Thyroid gland (tissue), 4 donors: Measurements from ENCODE around the gene AKAP10. TPM values are rescaled to one million over a fixed set of nuclear protein-coding genes. Genes with fewer than 3 reads are reported as not detected.

Experiments
- DNase-seq, 2 donors: peaks; one replicate each; pipeline ENCODE4 v3.0.0-alpha.2; 2019
- H3K27ac ChIP-seq, 3 donors: fragments of 200-600 bp; sonication (generic); 1 replicate in 2 of 3; 2 replicates in 1 of 3; pipeline ENCODE4 v1.5.1; 2016 to 2019; ENCODE audit warnings: mild to moderate bottlenecking in 1 of 3, moderate library complexity in 1 of 3
- H3K27me3 ChIP-seq: fragments of 200-600 bp; sonication (generic); one replicate; pipeline ENCODE4 v1.5.1; 2019
- H3K36me3 ChIP-seq, 2 donors: fragments of 200-600 bp; sonication (generic); one replicate each; pipeline ENCODE4 v1.5.1; 2016 to 2019
- H3K4me1 ChIP-seq, 2 donors: fragments of 200-600 bp; sonication (generic); one replicate each; pipeline ENCODE4 v1.5.1; 2017 to 2019
- H3K4me3 ChIP-seq, 3 donors: fragments of 200-600 bp; sonication (generic); replicated peaks in 1 of 3; 1 replicate in 2 of 3; 2 replicates in 1 of 3; pipeline ENCODE4 v1.5.1; 2016; ENCODE audit warnings: mild to moderate bottlenecking in 1 of 3
- H3K9me3 ChIP-seq: fragments of 200-600 bp; sonication (generic); one replicate; pipeline ENCODE4 v1.5.1; 2017
- CTCF ChIP-seq, 6 experiments: fragments of 200-600 bp in 3 of 6; fragments of 450-650 bp in 3 of 6; sonication (generic) in 3 of 6; IDR thresholded peaks; one replicate each; pipeline ENCODE4 v1.5.1; 2016 to 2019; ENCODE audit warnings: antibody characterized with exemption in 6 of 6, mild to moderate bottlenecking in 2 of 6, inconsistent platforms in 1 of 6, moderate library complexity in 1 of 6
- WGBS, 2 donors: methylation state at CpG; one replicate each; pipeline ENCODE4 v1.1.5; 2017; 5-methylcytosine and 5-hydroxymethylcytosine counted together
- intact Hi-C: fragments of 100-400 bp; cut with DNase I; formaldehyde crosslinking; loops from one replicate; pipeline ENCODE4 v1.15.1; 2023
- small RNA-seq: library from RNA; depleted of rRNA; stranded (forward); fragments of <200 nt; gene quantifications from one replicate; pipeline ENCODE3, GENCODE V24; 2016
- total RNA-seq, 4 donors: library from RNA; depleted of rRNA; stranded (reverse); fragments of >200 nt; gene quantifications; one replicate each; pipeline ENCODE4 v1.2.3, GENCODE V29; 2016

AKAP10 gene
- total RNA-seq, 4 donors from 2014 or later: 34.6 to 65.0 (median 42.0) TPM

DNA sequence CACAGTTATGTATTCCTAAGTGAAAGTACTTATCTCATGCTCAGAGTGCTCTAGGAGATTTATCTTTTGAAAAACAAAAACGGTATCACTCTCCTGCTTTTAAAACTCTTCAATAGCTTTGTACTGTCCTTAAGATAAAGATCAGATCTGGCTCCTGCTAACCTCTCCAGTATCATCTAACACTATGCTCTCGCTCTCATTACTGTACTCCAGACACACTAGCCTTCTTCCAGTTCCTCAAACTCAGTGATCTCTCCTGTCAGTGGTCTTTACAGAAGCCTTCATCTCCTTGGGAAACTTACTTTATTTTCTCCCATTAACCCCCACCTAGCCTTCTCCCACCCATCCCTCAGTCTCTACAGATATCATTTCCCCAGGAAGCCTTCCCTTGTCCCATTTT, 120.0 kb downstream of the AKAP10 start:
- Histone ChIP-seq H3K27me3 (no peaks in the 10 kb centered on the region), H3K27ac (no peak overlapping the region), H3K4me3 (no peak overlapping the region), H3K9me3 (no peaks in the 10 kb centered on the region), H3K36me3 (peaks cover 0 to 3% of the 10 kb centered on the region in 2 donors), H3K4me1 (no peaks in the 10 kb centered on the region)
- no peak for DNase-seq
- intact Hi-C loops: no loop called here
- 70 to 76% methylated on average over 2 of the region's 2 CpGs for WGBS, 2 donors
- TF ChIP-seq CTCF (IDR thresholded peaks at IDR 0.05): no peak

Small RNA genes lying within 50 kb of the gene (small RNA-seq; reads per million reads assigned to genes)
- not detected for gene AC015726.2

Other genes starting within 250 kb of the AKAP10 start
- 1 to 10 TPM in 2 of 4 donors, under 1 TPM in 1, not detected in 1; 0.94 to 1.6 (median 1.1) TPM for gene ALDH3A1, start 229.5 kb downstream of the AKAP10 start, total RNA-seq
- 10 to 100 TPM; 15.8 to 22.6 (median 16.8) TPM for gene ULK2, start 109.9 kb downstream of the AKAP10 start, total RNA-seq
- gene SPECC1, start 31.5 kb upstream of the AKAP10 start, total RNA-seq: 10 to 100 TPM; 19.8 to 41.5 (median 24.4) TPM